ENCODE results near the gene TP63. TPM values are rescaled to one million over a fixed set of nuclear protein-coding genes. Genes with fewer than 3 reads are reported as not detected.

TP63 gene
- total and polyA plus RNA-seq, 2 donors (not counting 3 experiments of a cell fraction or from before 2014, with no cell fraction given) = not detected

DNA sequence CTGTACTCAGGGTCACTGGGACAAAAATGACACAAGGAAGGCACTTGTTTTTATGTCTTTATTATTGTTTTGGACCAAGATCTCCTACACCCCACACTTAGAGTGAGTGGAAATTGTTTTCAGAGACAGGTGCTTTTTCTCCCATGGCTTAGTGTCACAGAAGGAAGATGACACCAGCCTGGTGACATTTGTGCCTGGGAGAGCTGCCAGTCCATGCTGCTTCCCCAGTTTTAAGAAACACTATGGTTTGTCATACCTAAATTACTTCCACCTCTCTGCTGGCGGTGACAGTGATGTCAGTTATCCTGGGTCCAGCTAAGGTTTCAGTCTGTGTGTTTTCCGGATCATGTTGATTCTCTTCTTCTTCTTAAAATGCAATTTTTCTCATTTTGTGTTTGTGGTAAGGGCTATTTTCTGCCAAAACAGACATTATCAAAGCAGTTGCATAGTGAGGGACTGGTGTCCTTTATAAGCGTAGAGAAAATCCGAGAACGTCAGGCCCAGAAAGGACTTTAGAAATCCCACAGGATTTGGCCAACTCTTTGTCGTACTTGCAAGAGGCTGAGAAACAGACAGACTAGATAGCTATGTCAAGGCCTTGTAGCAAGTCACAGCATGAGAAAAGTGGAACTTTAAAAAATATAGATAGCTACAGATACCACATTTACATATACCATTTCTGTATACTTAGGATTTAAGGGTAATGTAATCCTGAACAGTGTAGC is 149.5 kb downstream of the TP63 start:
- H3K36me3 ChIP-seq (ENCODE audit: control insufficient read depth in 2 of 2, extremely low read depth in 1 of 2, insufficient read depth in 2 of 2, low read length in 2 of 2) = no peaks in the 10 kb centered on the region
- H3K9me3 ChIP-seq (replicated peaks; ENCODE audit: control insufficient read depth, insufficient read depth, low read length) = no peaks in the 10 kb centered on the region
- H3K9me1 ChIP-seq (replicated peaks; ENCODE audit: control insufficient read depth, extremely low read depth, insufficient read depth, low read length) = no peaks in the 10 kb centered on the region
- no peak overlapping the region for H3K4me2 ChIP-seq (ENCODE audit: insufficient read depth, low read length)
- no peaks in the 10 kb centered on the region for H4K20me1 ChIP-seq (replicated peaks; ENCODE audit: control insufficient read depth, extremely low read depth, insufficient read depth, low read length)
- H2AFZ ChIP-seq (ENCODE audit: low read depth, low read length) = no peak overlapping the region
- H3K27me3 ChIP-seq (ENCODE audit: control insufficient read depth in 2 of 2, insufficient read depth in 2 of 2, low read length in 2 of 2) = no peaks in the 10 kb centered on the region
- H3K9ac ChIP-seq (replicated peaks; ENCODE audit: extremely low read depth, insufficient read depth, low read length) = no peak overlapping the region
- H3K4me1 ChIP-seq (ENCODE audit: control insufficient read depth, extremely low read depth, insufficient read depth, low read length) = peaks cover 4% of the 10 kb centered on the region
- ChIA-PET POLR2A (no interaction called here), CTCF (interaction anchor here (0.5 to 2.7 kb wide), 3 partner anchors 10 to 168 kb away, joined by 3 to 10 read pairs (median 5); no protein-coding TSS in a partner anchor)
- no TSS peak for BruUV-seq (replicated peaks)
- dilution Hi-C loops (cut with MboI; ENCODE audit: extremely low pct_ligation_motif_present, low sequenced_read_pairs) = no loop called here
- H3K79me2 ChIP-seq (ENCODE audit: control insufficient read depth, insufficient read depth, low read length) = no peaks in the 10 kb centered on the region
- no peak for DNase-seq (ENCODE audit: low read depth, low spot score)
- no peak for FAIRE-seq
- TF ChIP-seq, protein P1, sequence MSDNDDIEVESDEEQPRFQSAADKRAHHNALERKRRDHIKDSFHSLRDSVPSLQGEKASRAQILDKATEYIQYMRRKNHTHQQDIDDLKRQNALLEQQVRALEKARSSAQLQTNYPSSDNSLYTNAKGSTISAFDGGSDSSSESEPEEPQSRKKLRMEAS (IDR thresholded peaks at IDR 0.05; ENCODE audit: insufficient read depth, insufficient read length) = no peak
- TF ChIP-seq, protein P2, sequence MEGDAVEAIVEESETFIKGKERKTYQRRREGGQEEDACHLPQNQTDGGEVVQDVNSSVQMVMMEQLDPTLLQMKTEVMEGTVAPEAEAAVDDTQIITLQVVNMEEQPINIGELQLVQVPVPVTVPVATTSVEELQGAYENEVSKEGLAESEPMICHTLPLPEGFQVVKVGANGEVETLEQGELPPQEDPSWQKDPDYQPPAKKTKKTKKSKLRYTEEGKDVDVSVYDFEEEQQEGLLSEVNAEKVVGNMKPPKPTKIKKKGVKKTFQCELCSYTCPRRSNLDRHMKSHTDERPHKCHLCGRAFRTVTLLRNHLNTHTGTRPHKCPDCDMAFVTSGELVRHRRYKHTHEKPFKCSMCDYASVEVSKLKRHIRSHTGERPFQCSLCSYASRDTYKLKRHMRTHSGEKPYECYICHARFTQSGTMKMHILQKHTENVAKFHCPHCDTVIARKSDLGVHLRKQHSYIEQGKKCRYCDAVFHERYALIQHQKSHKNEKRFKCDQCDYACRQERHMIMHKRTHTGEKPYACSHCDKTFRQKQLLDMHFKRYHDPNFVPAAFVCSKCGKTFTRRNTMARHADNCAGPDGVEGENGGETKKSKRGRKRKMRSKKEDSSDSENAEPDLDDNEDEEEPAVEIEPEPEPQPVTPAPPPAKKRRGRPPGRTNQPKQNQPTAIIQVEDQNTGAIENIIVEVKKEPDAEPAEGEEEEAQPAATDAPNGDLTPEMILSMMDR (IDR thresholded peaks at IDR 0.05; ENCODE audit: extremely low read depth in 1 of 2, insufficient read depth in 1 of 2, low read depth in 1 of 2, low read length in 2 of 2) = no peak
- TF ChIP-seq JUN (IDR thresholded peaks at IDR 0.05; ENCODE audit: borderline replicate concordance, insufficient read depth, insufficient read length, low read depth) = no peak
- no peak for TF ChIP-seq FOS (IDR thresholded peaks at IDR 0.05; ENCODE audit: borderline replicate concordance, insufficient read depth, low read length)
- TF ChIP-seq GATA2 (IDR thresholded peaks at IDR 0.05; ENCODE audit: insufficient read depth, insufficient read length, low read depth, low read length) = no peak
- no peak for TF ChIP-seq POLR2AphosphoS5 (IDR thresholded peaks at IDR 0.05; ENCODE audit: insufficient read depth, low read depth, low read length)
- no peak for TF ChIP-seq MYC (IDR thresholded peaks at IDR 0.05; ENCODE audit: low read depth, low read length)
- no peak for TF ChIP-seq POLR2A (IDR thresholded peaks at IDR 0.05; ENCODE audit: low read depth, low read length)
- TF ChIP-seq EZH2 (IDR thresholded peaks at IDR 0.05; ENCODE audit: borderline replicate concordance, low read depth, low read length, severe bottlenecking) = no peak
- no peak overlapping the region for H3K27ac ChIP-seq (ENCODE audit: insufficient read depth, low read depth, low read length)
- H3K4me3 ChIP-seq (replicated peaks in 1 of 3; ENCODE audit: insufficient read depth in 1 of 3, low read depth in 1 of 3, low read length in 3 of 3) = no peak overlapping the region
- intact Hi-C loops (cut with micrococcal nuclease) = no loop called here

Measured in endothelial cell of umbilical vein (primary cell).